GM18520 (cell line): ENCODE measurements around the gene NCK2.

Experiments
- ATAC-seq: cut with Tn5 transposase; IDR thresholded peaks from one replicate; pipeline ENCODE4 v1.9.1; 2021; ENCODE audit not compliant: unreplicated experiment

The NCK2 gene

DNA sequence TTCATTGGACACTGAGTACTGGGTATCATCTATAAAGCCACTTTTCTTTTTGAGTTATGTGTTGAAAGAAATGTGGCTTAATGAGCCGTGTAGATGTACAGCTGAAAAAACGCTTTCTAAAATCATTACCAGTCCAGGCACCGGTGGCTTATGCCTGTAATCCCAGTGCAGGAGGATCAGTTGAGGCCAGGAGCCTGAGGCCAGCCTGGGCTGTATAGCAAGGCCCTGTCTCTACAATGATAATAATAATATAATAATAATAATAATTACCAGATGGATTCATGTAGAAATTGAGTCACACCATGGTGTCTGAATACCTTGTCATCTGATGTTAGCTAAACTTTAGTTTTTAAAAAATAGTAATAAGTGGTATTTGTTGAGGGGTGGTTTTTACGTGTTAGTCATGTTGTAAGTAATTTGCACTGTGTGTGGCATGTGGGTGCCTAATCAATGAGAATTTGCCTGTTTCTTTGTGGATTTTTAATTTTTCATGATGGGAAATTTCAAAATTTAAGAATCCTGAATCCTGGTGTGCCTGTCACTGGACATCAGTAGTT lies 30.1 kb downstream of the NCK2 start:
- ATAC-seq = no peak

DNA sequence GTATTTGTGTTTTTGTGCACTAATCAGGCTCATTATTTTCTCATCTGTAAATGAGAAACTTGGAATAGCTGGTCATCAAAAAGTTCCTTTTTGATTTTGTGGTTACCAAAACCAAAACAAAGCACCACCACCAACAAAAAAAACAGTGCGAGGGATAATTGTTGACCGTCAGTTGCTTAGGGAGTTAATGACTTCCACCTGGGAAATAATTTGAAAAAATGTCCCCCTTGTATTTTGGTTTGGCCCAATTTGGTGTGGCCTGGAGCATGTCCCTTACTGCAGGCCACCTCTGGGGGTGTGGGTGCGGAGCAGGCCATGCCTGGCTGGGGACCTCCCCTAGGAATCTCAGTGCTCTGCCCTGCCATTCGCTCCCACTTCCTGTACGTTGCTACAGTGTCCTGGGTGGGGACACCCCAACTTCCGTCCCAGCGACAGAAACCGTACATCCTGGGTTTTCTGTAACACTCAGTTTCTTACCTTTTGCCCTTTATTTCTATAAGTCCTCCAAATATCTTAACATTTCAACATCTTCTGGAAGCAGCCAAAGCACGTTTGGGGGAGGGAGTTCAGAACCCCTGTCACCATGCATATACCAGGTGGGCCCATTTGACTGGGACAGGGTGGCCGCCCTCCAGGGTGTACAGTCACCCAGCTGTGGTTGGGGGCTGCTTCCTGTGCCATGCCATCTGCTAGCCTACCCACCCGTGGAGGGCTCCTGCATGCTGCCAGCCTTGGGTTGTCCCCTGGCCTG lies 31.3 kb downstream of the NCK2 start:
- ATAC-seq = peak; percentile 41

DNA sequence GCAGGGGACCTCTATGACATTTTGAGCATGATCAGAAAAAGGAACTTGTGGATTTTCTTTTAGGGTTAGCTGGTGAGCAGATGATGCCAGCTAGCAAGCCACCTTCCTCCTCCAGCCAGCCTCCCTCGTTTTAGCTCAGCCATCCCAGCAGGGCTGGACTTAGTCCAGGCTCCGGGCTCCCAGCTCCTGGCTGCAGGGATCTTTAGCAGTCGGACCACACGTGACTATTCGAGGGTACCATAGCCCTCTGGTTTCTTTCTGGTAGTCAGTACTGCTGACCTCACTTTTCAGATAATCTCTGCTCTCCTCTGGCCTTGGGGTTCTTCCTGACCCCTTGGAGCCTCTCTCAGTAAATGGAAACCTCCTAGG lies 31.8 kb downstream of the NCK2 start:
- ATAC-seq = no peak

DNA sequence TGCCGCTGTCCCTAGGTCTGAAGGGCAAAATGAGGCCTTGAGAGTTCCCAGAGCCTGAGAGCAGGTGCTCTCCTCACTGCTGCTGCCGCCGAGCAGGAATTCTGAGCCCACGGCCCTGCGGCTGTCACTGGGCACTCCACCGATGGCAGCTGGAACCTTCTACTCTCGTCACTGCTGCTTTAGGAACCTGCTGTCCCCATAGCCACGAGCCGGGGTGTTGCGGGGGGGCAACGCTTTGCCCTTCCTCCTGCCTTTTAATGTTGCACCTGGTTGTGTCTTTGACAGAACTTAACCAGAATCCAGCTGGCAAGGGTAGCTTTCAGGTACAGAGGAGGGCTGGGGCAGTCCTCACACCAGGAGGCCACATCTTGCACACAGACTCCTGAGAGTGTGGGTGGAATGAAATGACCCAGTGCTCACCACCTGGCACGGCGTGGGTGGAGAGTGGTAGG lies 32.3 kb downstream of the NCK2 start:
- no peak for ATAC-seq

DNA sequence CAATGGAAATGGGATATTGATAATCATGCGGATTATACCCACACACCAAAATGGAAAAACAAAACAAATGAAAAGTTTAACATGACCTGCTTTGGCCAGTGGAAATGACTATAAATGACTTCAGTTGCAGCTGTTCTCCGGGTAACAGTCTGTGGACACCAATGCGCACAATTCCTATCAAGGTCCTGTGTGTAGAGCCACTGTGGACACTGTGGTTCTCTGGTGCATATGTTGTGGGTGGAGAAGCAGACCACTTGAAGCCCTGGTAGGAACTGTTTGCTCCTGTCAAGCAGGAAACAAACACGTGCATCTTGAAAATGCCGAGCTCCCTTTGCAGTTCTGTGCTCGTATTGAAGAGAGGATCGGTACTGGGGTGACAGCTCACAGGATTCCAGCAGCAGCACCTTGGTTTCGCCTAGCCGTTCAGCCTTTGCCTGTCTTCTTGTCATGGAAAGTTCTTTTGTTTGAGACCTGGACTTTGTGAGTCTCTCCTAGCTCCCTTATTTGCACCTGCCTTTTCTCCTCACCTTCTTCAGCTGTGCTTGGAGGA lies 32.9 kb downstream of the NCK2 start:
- ATAC-seq = no peak

DNA sequence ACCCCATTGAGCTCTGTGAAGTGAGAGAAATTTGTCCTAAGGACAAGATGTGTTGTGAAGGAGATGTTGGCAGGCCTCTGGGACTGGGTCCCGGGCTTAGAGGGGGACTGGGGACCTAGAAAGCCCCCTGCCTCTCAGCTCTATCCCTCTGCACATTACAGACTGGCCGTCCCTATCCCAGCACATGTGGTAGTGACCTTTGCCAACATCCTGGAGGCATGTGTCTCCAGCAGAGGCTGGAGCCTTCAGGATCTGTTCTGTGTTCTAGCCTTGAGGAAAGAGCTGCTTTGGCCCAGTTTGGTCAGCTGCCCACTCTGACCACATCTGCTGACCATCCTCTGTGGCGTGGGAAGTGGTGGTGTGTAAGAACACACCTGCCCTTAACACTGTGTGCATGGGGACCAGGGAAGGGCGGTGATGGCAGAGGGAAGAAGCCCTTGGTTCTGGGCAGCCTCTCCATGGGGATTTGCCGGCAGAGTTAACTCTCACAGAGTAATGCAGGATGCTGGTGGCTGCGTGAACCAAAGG lies 33.4 kb downstream of the NCK2 start:
- no peak for ATAC-seq

DNA sequence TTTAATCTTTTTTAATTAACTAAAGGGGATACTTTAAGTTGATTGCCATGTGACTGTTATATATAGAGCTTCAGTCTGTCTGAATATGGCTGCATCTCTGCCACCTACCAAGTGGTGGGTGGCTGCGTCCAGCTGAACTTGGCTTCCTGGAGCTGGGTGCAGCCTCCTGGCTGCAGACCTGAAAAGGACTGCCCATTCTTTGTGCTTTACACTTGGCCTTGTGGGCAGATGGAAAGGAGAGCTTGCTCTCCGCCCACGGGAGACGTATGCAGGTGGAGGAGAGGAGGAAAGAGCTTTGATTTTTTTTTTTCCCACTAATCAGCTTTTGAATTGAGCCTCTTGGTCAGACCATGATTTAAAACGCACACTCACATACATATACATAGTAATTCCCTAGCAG lies 34.7 kb downstream of the NCK2 start:
- no peak for ATAC-seq

DNA sequence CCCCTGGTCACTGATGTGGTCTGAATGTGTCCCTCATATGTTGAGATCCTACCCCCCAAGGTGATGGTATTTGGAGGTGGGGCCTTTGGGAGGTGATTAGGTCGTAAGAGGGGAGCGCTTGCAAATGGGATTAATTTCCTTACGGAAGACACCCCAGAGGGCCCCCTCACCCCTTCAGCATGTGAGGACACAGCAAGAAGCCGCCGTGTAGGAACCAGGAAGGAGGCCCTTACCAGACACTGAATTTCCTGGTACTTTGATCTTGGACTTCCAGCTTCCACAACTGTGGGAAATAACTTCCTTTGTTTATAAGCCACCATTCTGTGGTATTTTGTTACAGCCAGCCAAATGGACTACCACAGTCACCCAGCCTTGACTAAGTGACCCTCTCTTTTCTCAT lies 35.9 kb downstream of the NCK2 start:
- ATAC-seq = no peak

DNA sequence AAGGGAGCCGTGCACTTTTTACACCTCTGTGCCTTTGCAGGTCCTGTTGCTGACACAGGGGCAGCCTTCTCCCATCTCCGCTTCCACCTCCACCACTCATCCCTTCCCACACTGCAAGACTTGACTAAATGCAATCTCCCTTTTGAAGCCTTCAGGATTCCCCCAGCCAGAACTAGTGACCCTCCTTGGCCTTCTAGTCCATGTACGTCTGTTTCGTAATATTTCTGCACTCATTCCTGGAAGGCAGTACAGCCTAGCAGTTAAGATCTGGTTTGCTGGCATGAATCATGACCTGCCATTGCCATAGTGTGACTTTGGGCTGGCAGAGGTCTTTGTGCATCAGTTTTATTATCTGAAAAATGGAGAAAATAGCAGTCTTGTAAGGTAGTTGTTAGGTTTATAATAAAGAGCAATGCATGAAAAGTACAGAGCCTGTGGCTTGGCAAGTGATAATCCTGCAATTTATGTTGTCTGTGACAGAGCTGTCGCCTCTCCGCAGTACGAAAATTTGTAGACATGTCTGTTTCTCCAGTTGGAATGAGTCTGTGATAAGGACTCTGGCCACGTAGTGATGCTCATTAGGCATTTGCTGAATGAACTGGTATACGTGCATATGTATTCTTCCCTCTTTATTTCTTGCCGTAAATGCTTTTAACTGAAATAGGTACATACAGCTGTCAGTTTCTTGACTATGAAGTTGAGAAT lies 36.7 kb downstream of the NCK2 start:
- ATAC-seq = no peak

DNA sequence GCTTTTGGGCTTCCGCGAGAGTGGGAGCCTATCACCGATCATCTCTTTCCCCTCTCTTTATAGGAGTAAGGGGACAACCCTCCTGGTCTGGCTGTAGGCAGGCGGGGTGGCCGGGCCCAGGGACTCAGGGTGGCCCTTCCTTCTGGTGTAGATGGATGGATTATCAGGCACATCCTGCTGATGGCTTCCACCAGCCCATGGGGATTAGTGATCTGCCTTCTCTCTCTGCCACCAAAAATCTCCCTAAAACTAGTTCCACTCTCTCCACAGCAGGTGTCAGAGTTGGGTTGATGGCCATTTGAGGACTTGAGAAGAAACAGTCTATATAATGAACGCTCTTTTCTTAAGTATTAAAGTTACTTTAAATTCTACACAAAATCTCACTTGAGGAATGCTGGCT lies 37.4 kb downstream of the NCK2 start:
- no peak for ATAC-seq

DNA sequence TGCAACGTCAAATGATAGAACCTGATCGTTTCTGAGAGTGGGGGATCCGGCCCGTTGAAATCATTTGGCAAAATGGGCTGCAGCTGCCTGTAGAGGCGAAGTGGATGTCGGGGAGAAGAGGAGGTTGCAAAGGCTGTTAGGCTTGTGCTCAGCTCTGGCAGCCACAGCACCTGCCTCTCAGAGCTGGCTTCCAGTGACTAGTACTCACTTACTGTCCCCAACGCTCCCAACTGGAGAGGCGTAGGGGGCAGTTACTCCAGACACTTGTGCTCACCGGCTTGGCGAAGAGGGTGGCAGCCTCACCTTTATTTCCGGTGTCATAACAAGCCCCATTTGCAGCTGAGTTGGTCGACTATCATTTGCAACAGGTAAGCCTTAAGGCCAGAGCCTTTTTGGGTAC lies 37.9 kb downstream of the NCK2 start:
- ATAC-seq = no peak

DNA sequence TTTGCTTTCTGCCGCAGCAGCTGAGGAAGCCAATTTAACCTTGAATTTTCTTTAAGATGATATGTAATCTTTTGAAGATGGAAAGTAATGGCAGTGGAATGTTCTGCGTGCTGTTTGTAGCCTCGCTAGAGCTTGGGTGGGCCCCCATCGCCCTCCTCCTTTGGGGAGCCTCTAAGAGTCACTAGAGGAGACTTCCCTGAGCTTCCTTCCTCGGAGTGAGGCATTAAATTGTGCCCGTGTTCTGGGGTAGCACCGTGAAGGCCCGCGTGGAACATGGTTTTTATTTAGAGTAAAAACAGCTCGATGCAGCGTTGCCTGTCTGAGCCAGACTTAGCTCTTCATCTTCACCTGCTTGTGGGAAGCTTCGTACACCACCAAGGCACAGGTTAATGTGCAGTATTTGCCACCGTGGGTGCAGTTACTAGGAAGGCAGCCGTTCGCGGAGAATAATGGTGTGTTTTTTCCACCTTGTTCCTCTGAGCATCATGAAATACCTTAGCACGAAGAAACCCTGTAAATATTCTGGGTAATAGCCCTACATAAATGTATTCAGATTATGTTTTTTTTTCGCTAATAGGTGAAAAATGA lies 38.5 kb downstream of the NCK2 start:
- ATAC-seq = no peak

DNA sequence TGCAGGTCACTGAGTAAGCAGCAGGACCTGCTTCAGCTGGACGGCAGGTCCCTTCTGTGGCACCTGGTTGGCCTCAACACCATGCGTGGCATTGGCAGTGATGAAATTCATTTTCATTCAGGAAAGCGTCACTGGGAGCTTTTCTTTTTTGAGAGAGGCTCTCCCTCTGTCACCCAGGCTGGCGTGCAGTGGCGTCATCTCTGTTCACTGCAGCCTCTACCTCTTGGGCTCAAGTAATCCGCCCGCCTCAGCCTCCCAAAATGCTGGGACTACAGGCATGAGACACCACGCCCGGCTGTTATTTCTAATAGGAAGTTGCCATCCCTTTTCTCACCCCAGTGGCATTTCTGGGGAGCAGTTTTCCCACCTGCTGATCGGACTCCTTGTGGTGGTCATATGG lies 39.3 kb downstream of the NCK2 start:
- ATAC-seq = no peak

DNA sequence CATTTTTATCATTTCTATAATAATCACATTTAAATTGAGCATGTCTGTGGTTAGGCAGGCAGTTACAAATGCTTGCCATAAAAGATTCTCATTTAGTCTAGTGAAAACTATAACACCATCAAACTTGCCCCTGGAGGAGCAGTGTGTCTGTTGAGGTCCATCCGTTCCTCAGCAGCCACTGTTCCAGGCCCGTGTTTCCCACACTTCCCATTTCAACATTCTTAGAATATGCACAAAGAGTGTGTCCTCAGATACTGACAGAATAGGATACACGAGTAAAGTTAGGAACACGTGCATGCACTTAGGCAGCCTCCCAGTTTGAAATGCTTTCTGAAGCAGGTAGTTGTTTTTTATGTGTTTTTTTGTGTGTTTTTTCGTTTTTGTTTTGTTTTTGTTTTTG lies 39.9 kb downstream of the NCK2 start:
- no peak for ATAC-seq

DNA sequence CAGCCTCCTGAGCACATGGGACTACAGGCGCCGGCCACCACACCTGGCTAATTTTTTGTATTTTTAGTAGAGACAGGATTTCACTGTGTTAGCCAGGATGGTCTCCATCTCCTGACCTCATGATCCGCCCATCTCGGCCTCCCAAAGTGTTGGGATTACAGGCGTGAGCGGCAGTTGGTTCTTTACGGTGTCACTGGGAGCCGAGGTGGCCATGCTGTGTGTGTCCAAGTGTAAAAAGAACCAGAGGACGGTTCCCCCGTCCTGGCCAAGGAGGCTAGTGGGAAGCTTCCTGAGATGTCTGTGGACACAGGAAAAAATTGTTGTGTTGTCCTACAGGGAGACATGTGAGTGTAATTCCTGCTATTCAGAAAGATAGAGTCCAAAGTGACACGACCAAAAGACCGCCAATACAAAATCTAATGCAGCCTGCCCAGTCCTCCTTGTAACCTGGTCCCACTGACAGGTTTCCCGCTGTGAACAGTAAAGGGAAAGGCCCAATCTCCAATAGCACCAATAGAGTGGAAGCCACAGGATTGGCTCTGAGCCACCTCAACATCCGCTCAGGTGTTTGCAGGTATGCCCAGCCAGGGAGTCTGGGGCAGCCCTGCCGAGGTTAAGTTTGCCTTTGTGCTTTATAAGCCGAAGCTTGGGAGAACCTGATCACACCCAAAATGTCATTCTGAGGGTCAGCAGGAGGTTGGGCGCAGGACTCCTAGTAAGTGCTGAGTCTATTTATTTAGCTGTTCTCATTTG lies 40.6 kb downstream of the NCK2 start:
- no peak for ATAC-seq

DNA sequence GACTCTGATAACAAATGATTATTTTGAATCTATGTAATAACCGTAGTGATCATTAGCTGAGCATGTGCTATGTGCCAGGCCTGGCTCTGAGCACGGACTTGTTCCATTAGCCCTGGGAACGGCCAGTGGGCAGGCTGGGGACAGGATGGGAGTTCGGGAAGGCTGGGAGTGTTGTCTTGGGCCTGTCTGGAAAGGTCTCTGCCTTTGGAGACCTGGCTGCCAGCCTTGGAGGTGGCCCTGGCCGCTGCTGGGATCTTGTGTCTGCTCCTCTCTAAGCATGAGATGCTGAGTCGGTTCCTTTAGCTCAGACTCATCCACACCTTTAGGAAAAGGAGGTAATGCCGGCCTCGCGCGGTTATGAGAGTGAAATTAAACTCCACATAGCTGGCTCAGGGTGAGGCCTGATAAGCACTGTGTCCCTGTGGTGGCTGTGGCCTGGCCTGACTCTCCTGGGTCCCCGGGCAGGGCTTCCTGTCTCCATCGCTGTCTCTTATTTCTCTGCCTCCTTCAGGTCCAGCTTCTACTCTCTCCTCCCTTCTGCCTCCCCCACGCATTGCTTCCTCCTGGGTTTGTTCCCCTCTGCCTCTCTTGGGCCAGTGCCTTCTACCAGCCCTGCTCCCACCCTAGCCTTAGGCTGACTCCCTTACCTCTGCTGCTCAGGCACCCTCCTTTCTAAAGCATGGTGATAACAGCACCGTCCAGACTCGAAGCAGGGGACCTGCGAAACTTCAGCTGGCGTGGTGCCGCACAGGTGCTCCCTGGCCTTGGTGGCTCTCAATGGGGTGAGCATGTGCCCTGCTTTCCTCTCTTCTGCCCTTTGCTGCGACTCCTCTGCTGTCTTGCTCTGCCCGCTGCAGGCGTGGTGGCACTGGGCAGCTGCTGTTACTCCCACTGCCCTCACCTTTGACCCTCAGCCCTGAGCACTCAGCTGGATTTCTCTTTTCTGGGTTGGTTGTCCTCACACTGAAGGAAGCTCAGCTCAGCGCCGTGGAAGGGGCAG lies 41.8 kb downstream of the NCK2 start:
- no peak for ATAC-seq

DNA sequence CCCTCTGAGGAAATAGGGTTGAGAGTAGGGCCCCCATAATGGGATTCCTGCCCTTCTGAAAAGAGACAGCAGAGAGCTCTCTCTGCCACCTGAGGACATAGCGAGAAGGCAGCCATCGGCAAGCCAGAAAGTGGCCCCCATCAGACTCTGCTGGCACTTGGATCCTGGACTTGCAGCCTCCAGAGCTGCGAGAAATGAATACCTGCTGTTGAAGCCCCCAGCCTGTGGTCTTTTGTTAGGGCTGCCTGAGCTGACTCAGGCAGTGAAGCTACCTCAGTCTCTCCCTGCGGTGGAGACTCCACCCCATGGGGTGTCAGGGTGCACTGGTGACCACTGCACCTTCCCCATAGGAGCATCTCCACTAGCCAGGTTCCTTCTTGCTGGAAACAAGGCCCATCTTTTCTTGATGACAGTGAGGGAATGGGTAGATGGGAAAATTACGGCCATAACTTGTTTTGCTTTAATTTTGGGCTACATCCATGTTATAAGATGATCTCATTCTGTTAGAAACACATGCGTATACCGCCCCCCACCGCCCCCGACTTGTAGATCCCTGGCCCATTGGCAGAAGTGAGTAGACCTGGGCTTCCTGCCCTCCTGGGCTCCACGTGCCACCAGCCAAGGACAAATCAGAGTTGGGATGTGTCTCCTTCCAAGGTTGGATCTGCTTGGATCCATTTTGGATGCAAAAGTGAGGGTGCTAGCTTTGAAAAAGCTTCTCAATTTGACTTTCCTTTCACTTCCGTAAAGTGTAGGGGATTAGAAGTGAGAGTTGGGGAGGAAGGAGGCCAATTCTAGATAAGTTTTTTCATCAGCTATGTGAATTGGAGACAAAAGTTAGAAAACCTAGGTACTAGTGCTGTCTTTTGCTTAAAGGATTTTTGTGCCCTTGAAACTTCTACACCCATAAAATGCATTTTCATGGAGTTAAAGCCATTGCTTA lies 42.9 kb downstream of the NCK2 start:
- no peak for ATAC-seq

DNA sequence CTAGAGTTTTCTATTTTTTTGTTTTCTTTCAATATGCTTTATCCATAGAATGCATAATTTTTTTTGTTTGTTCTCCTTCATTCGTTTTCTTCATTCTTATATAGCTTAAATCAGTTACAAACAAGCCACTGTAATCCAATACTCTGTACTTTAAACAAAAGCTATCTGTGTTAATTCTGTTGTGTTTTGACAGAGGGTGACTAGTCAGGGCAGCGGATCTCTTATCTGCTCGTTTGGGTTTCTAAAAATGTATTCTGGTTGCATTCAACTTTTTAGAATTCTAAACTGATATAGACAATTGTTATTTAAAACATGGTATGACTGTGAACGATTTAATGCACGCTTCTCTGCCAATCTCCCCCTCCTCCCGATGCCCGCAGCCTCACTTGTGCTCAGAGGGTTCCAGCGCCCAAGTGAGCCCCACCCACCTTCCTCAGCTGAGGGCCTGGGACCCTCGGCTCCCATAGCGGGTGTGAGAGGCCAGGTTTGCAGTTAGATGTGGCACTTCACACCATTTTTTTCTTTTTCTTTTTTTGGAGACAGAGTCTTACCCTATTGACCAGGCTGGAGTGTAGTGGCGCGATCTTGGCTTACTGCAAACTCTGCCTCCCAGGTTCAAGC lies 44.1 kb downstream of the NCK2 start:
- ATAC-seq = no peak
